Ishikawa (cell line): ENCODE data around the gene MAP2K3.

Experiments used
- CEBPB ChIP-seq: IDR thresholded peaks from 2 replicates; pipeline ENCODE4 v1.6.1; 2012
- CREB1 ChIP-seq: IDR thresholded peaks from 2 replicates; pipeline ENCODE4 v1.6.1; 2012; ENCODE audit warnings: low read depth
- EGR1 ChIP-seq: IDR thresholded peaks from 2 replicates; pipeline ENCODE4 v1.6.1; 2012
- EP300 ChIP-seq: IDR thresholded peaks from 2 replicates; pipeline ENCODE4 v1.6.1; 2012; ENCODE audit warnings: borderline replicate concordance
- FOXM1 ChIP-seq: IDR thresholded peaks from 2 replicates; pipeline ENCODE4 v1.6.1; 2012; ENCODE audit warnings: low read depth, borderline replicate concordance
- NFIC ChIP-seq: IDR thresholded peaks from 2 replicates; pipeline ENCODE4 v1.6.1; 2012
- RAD21 ChIP-seq: IDR thresholded peaks from 2 replicates; pipeline ENCODE4 v1.6.1; 2012; ENCODE audit warnings: low read depth
- TAF1 ChIP-seq: IDR thresholded peaks from 2 replicates; pipeline ENCODE4 v1.6.1; 2012; ENCODE audit warnings: low read depth, mild to moderate bottlenecking
- TCF12 ChIP-seq: IDR thresholded peaks from 2 replicates; pipeline ENCODE4 v1.6.1; 2012; ENCODE audit warnings: low read depth
- TEAD4 ChIP-seq: IDR thresholded peaks from 2 replicates; pipeline ENCODE4 v1.6.1; 2012
- YY1 ChIP-seq: IDR thresholded peaks from 2 replicates; pipeline ENCODE4 v1.6.1; 2012; ENCODE audit warnings: low read depth
- ZBTB7A ChIP-seq: IDR thresholded peaks from 2 replicates; pipeline ENCODE4 v1.6.1; 2012; ENCODE audit warnings: low read depth
- TF ChIP-seq, protein P1 (sequence below): IDR thresholded peaks from 2 replicates; pipeline ENCODE4 v1.6.1; 2012; ENCODE audit warnings: low read depth, mild to moderate bottlenecking
- TF ChIP-seq, protein P2 (sequence below): IDR thresholded peaks from 2 replicates; pipeline ENCODE4 v1.6.1; 2012
- TF ChIP-seq, protein P3 (sequence below): IDR thresholded peaks from 2 replicates; pipeline ENCODE4 v1.6.1; 2012

Gene MAP2K3

DNA sequence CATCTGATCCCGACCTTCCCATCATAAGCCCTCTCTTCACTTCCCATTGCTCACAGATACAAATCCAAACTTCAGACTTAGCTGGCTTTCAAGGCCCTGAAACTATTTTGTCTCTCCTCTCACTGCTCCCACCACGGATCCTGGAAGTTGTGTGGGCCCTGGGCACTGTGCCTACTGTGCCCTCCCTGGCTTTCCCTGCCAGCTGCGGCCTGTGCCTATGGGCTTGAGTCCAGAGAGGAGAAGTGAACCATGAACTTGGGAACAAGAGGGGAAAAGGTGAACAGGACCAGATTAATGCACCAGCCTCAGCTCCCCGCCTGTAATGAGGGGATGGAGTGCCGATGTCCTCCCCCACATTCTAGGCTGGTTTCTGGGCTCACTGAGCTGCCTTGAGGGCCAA is 72.8 kb downstream of the MAP2K3 start:
- TF ChIP-seq FOXM1, result no peak
- TF ChIP-seq, protein P1, sequence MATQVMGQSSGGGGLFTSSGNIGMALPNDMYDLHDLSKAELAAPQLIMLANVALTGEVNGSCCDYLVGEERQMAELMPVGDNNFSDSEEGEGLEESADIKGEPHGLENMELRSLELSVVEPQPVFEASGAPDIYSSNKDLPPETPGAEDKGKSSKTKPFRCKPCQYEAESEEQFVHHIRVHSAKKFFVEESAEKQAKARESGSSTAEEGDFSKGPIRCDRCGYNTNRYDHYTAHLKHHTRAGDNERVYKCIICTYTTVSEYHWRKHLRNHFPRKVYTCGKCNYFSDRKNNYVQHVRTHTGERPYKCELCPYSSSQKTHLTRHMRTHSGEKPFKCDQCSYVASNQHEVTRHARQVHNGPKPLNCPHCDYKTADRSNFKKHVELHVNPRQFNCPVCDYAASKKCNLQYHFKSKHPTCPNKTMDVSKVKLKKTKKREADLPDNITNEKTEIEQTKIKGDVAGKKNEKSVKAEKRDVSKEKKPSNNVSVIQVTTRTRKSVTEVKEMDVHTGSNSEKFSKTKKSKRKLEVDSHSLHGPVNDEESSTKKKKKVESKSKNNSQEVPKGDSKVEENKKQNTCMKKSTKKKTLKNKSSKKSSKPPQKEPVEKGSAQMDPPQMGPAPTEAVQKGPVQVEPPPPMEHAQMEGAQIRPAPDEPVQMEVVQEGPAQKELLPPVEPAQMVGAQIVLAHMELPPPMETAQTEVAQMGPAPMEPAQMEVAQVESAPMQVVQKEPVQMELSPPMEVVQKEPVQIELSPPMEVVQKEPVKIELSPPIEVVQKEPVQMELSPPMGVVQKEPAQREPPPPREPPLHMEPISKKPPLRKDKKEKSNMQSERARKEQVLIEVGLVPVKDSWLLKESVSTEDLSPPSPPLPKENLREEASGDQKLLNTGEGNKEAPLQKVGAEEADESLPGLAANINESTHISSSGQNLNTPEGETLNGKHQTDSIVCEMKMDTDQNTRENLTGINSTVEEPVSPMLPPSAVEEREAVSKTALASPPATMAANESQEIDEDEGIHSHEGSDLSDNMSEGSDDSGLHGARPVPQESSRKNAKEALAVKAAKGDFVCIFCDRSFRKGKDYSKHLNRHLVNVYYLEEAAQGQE, result no peak
- no peak for TF ChIP-seq ZBTB7A
- TF ChIP-seq TAF1, result no peak
- no peak for TF ChIP-seq EP300
- TF ChIP-seq TEAD4, result no peak
- TF ChIP-seq NFIC, result no peak
- TF ChIP-seq CEBPB, result no peak
- TF ChIP-seq CREB1, result no peak
- TF ChIP-seq RAD21, result no peak
- no peak for TF ChIP-seq YY1
- TF ChIP-seq, protein P2, sequence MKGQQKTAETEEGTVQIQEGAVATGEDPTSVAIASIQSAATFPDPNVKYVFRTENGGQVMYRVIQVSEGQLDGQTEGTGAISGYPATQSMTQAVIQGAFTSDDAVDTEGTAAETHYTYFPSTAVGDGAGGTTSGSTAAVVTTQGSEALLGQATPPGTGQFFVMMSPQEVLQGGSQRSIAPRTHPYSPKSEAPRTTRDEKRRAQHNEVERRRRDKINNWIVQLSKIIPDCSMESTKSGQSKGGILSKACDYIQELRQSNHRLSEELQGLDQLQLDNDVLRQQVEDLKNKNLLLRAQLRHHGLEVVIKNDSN, result no peak
- TF ChIP-seq EGR1, result no peak
- TF ChIP-seq TCF12, result no peak
- TF ChIP-seq, protein P3, sequence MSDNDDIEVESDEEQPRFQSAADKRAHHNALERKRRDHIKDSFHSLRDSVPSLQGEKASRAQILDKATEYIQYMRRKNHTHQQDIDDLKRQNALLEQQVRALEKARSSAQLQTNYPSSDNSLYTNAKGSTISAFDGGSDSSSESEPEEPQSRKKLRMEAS, result no peak

DNA sequence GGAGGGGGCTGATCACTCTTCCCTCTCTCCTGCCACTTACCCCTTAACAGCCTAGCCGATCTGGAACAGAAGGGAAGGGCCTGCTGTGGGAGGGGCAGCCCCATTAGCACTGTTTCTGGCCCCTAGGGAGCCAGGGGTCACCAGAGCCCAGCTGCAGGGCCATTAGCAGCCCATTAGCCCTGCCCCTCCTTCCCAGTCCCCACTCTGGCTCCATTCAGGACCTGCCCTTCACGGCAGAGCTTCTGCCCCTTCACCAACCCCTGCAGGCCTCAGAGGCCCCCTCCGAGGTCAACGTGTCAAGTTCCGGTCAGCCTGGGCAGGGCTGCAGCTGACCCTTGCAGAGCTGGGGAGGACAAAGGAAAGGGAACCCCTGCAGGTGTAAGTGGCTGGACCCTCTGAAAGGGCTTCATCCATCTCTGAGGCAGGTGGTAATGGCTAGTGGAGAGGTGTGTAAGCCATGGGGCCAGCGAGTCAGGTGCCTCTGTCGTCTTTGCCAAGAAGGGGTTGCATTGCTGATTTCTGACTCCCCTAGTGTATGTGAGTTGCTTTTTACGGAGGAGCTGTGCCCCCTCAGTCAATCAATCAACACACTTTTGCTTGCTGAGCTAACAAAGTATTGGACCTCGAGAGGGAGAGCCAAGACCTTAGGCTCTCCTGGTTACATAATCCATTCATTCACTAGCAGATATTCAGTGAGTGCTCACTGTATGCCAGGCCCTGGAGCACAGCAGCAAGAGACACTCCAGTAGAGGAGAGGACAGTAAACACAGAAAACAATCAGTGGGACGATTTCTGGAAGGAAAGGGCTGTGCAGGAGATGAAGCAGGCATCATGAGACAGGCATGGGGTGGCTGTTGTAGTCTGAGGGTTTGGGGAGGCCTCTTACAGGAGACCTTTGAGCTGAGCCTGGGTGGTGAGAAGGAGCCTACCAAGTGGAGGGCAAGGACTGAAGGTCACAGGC is 73.5 kb downstream of the MAP2K3 start:
- TF ChIP-seq, protein P2, result no peak
- TF ChIP-seq FOXM1 (no peak), TAF1 (no peak), CREB1 (no peak), EGR1 (no peak), TCF12 (no peak), YY1 (no peak), TEAD4 (no peak), CEBPB (no peak)
- TF ChIP-seq, protein P3, result no peak
- TF ChIP-seq, protein P1, result no peak

DNA sequence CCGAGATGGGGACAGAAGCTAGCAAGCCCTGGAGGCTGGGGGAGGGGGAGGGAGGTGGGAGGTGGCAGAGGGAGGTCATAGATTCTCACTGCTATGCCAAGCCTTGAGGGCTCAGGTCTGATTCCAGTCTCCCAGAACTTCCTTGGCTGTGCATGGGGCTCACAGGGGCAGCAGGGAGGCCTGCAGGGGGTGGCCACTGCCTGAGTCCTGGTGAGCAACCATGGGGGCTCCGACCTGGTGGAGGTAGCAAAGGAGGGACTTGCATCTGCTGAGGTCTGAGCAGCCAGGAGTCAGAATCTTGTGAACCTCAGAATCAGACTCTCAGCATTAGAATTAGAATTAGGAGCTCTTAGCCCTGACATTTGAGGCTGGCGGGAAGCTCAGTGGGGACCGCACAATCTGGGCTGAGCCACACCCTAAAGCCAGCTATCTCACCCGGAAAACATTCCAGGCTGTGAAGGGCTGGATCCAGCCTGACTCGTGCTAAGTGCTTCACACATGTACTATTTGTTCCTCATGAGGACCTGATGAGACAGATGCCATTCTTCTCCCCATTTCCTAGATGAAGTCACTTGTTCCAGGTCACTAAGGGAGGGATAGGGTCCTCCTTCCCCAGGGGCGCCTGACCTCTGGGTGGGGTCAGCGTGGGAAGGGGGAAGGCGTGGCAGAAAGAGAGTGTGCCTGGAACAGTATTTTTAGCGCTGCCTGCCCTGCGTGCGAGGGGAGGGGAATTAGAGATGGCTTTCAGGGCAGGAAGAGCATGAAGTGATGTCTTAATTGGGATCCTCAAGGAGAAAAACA is 74.4 kb downstream of the MAP2K3 start:
- TF ChIP-seq, protein P1, result no peak
- TF ChIP-seq CREB1 (no peak), NFIC (no peak), TAF1 (no peak), TEAD4 (no peak)
- TF ChIP-seq, protein P3, result peak; percentile 25; the same call in 1 of the 2 replicates
- TF ChIP-seq, protein P2, result no peak
